Activated CD4-positive, alpha-beta T cell treated with anti-CD3 and anti-CD28 coated beads, Interleukin-10, Interleukin-2, amounts not matched to agents 100 ng/mL and 50 ng/mL, durations not matched to agents 16 hours and 8 hours (primary cell): ENCODE measurements around the gene ARID1B.

Source experiments
- DNase-seq: peaks from one replicate; pipeline ENCODE4 v3.0.0-alpha.2; 2020

Gene ARID1B

GRCh38 chr6:156794546-156795354 lies 17.6 kb downstream of the ARID1B start:
- DNase-seq: no peak

DNA sequence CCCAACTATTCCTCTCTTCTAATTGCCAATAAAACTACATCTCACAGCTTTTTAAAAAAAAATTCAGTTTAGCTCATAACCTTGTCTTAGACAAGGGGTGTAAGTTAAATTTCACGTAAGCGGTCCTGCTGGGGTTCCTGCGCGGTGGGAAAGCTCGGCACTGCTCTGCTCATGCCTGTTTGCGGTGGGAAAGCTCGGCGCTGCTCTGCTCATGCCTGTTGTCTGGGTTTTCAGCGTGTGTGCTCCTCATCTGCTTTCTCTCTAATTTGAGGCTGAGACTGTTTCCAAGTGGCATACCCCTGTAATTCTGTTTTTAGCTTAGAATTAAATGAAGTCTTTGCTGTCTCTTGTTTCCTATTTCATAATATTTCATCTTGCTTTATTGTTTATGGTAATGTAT lies 18.6 kb downstream of the ARID1B start:
- DNase-seq: no peak

DNA sequence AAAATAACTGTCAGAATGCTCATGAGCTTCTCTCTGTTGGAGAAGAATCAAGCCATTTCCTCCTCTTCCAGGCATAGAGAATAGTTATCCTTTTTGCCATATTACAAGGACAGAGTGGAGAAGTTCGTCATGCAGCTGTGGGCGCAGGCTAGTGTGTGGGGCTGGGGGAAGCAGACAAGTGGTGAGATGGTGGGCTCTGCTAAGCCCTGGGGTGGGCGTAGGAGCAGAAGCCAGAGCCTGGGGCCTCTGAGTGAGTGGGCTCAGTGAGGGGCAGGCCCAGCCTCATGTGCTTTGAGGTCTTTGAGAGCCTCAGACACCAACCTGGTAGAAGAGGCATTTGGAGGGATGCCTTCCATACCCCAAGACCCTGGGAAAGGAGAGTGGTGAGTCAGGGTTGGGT lies 19.4 kb downstream of the ARID1B start:
- no peak for DNase-seq

DNA sequence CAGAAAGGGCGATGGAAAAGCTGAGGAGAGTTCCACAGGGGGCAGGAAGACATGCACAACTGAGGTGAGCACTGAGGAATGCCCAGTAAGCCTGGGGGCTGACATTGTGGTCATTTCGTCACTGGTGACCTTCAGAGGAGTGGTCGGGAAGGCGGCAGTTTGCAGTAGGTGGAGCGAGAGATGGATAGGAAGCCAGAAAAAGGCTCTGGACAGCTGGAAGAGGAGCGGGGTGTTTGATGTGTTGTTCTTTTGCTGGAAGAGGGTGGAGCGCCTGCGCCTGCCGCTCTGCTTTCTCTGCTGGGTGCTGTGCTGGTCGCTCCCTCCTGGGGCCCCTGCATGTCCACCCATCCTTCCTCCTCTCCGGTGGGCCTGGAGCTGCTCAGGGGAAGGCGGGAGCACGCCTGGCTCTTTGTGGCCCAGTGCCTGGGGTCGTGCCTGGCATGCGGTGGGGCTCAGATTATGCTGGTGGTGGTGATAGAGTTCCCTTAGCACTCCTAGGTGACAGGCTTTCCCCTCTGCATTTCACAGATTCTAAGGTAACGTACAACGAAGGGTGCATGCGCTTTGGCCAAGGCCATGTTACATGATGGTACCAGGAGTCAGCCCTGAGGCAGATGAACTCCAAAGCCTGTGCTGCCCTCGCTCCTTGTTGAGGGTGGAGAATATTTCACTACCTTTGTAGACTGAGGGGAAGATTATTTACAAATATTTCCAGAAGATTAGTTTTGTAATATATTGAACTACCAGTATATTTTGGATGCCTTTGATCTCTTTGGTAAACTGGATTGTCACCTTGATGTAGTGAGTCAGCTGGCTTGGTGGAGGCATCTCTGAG lies 20.9 kb downstream of the ARID1B start:
- no peak for DNase-seq

GRCh38 chr6:156801712-156802111 lies 24.5 kb downstream of the ARID1B start:
- no peak for DNase-seq

DNA sequence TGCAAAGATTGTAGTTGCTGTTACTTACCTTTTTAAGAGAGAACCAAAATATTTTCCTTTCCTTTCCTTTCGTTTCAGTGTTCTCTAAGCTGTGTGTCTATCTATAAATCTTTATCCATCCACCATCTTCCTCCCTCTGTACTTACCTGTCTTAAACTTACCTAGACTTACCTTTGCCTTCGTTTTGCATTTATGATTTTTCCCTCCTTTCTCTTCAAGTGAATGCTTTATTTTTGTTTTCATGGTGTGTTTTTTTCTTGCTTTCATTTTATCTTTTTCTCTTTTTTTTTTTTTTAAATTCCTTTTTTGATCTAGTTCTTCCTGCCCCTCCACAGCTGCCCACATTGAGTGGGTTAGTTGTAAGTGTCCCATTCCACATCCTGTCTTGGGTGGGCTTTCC lies 26.2 kb downstream of the ARID1B start:
- no peak for DNase-seq

DNA sequence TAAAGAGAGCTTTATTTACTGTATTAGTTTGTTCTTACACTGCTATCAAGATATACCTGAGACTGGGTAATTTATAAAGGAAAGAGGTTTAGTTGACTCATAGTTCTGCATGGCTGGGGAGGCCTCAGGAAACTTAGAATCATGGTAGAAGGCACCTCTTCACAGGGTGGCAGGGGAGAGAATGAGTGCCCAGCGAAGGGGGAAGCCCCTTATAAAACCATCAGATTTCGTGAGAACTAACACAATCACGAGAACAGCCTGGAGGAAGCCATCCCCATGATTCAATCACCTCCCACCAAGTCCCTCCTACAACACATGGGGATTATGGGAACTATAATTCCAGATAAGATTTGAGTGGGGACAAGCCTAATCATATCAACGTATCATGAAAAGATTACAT lies 27.2 kb downstream of the ARID1B start:
- DNase-seq: no peak

DNA sequence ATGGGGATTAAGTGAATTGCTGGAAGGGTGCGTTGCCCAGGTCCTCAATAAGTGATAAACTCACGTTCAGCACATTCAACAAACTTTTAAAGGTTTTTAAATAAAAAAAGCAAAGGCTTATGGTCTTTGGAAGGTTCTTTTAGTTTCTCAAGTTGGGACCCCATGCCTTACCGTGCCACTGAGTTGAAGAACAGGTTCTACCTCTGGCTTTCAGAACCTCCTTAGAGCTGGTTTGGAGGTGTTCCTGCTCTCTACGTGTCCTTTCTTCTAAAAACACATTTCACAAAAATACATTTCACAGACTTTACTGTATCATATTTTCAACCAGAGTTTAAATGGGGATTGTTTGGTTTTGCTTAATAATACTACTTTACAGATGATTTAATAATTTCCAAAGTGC lies 29.0 kb downstream of the ARID1B start:
- DNase-seq: no peak

DNA sequence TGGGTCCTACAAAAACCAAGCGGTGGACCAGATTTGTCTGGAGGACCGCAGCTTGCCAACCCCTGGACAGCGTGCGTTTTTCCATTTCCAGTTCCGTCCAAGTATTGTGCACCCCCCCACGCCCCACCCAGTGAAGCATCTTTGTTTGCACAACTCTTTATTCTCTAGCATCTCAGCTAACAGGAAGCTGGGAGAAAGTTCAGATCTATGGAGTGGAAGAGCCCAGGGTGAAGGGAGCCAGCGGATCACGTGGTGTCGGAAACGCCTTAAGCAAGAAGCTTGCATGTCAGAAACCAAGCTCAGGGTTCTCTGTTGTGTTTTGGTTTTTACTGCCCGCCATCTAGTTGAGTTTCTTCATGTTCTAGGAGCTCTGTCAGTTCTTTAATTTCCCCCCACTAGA lies 29.9 kb downstream of the ARID1B start:
- DNase-seq: no peak

- no peak for DNase-seq
Observed at GRCh38 chr6:156807795-156808194, 30.6 kb downstream of the ARID1B start.

- DNase-seq: no peak
Observed at GRCh38 chr6:156808287-156808686, 31.1 kb downstream of the ARID1B start.

DNA sequence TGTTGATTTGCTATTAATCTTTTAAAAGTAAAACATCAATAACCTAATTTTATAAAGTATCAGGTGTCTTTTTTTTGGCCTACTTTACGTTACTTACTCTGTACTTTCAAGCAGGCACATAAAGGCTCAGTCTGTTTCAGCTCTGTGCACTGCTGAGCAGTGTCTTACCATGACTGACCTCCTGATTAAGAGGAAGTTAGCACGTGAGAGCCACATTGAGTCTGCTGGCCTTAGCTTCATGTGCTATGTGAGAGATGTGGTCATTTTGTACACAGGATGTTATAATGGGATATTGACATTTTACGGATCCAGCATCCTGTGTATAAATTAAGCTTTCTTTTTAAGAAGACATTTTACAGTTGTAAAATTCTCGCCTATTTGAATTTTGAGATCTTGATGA lies 31.9 kb downstream of the ARID1B start:
- DNase-seq: no peak

- no peak for DNase-seq
Observed at GRCh38 chr6:156809446-156810178, 32.4 kb downstream of the ARID1B start.

DNA sequence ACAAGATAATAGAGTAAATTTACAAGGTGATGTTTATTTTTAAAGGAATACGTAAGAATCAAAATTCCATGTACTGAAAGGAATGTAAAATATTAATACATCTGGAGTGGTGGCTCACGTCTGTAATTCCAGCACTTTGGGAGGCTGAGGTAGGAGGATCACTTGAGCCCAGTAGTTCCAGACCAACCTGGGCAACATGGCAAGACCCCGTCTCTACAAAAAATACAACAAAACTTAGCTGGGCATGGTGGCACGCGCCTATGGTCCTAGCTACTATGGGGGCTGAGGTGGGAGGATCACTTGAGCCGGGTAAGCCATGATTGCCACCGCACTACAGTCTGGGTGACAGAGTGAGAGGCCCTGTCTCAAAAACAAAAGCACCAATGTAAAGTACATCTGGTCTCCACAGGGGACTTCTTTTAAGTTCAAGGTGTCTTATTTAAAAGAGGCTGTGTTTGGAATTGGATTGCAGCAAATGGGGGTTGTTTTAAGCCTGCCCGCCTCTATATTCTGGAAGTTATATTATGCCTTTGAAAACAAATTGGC lies 36.9 kb downstream of the ARID1B start:
- no peak for DNase-seq

- DNase-seq: no peak
Observed at GRCh38 chr6:156816505-156816904, 39.3 kb downstream of the ARID1B start.

DNA sequence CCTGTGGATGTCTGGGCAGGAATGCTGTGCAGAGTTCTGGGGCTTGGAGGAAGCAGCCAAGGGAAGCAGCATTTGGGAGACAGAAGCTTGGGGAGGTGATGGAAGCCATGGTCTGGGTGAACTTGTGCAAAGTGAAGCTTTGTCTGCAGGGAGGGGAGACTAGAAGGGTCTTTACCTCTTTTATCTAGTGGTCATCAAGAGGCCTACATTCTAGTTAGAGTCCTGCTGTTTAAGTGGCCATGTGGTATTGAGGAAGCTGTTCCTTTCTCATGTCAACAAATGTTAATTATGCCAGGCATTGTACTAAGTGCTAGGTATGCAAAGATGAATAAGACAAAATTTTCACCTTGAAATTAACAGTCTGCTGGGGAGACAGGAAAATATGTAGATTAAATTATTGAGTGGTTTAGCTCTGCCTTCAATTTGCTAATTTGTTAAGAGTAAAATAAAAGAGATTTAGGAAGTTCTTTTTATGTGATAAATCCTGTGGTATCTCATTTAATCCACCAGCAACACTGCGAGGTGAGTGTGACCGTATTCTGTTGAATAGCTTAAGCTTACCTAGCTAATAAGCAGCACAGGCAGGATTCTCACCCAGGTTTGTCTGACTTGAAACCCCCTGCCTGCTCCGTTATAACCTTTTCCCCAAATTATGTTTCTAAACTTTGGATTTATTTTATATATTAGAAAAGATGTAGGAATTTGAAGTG lies 43.1 kb downstream of the ARID1B start:
- DNase-seq: no peak

DNA sequence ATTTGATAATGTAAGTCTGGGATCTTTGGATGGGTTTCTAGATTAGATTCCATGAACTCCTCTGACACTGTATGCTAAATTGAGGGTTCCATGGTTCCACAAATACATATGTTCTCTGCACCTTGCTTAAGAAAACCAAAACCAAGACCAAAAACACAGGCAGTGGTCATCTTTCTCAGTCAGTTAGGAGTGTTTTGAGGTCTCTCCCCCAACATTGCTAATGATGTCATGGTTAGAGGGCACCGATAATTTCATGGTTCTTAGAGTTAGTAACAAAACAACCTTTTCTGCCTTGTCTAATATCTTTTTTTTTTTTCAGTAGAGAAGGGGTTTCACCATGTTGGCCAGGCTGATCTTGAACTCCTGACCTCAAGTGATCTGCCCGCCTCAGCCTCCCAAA lies 44.5 kb downstream of the ARID1B start:
- no peak for DNase-seq

GRCh38 chr6:156822747-156823206 lies 45.6 kb downstream of the ARID1B start:
- no peak for DNase-seq

- DNase-seq: no peak
Observed at GRCh38 chr6:156824142-156824541, 47.0 kb downstream of the ARID1B start.

DNA sequence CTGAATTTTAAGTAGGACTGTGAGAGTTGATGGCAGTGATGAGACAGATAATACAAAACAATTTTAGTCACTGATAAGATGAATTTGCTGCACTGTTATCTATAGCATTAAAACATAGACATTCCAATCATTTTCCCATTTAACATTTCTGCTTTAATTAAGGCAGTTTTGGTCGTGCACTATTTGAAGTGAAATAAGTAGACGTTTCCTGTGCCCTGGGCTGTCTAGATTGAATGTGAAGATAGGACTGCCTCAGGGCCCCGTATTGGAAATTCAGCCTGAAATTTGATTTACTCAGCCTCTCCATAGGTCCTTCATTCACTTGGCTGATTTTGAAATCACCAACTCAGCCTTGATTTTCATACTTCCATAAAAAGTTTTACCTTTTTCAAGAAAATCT lies 48.3 kb downstream of the ARID1B start:
- DNase-seq: no peak

DNA sequence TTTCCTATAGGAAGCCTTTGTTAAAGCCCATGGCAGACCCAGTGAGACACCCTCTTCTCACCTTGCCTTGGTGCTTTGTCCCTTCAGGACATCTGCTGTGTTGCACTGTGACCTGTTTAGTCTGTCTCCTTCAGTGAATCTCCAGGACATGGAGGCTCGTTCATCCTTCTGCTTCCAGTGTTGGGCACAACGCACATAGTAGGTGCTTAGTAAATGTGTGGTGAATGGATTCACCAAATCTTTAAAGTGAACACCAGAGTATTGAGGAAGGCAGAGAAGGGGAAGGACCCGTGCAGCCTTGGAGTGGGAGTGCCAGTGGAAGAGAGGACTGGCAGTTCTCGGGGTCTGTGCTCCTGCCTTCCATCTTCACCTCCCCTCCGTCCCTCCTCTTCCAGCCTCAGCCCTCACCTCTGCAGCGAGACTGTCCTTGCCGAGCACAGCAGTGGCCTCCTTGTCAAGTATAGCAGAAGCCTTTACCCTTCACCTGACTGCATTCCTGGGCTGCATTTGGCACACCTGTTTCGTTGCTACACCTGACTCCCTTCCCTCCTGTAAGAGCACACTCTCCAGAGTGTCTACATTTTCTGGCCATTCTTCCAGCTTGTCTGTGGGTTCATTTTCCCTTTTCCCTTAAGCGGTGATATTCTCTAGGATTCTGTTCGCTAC lies 49.2 kb downstream of the ARID1B start:
- DNase-seq: no peak

DNA sequence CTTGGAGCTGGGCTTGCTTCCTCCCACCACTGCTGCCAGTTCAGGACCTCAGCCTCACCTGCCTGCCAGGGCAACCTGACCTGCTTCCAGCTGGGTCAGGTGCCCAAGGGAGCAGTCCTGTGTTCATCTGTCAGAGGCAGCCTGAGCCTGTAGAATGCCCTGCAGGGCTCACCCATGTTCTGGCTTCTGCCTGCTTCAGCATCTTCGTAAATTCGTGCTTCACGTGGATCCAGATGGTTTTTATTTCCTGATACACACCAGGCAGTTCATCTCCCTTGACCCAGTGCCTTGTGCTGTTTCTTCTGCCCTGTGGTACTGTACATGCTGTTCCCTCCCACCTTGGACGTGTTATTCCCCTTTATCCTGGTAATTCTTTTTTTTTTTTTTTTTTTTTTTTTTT lies 50.2 kb downstream of the ARID1B start:
- DNase-seq: no peak
